GM12875 (cell line): ENCODE results near the gene RNASE8.

ENCODE experiments used
- H3K4me3 ChIP-seq: one replicate; pipeline ENCODE4 v1.5.1; 2011; ENCODE audit warnings: low read depth, low read length, control low read depth
- TF ChIP-seq, protein P1 (sequence below): IDR thresholded peaks from 2 replicates; pipeline ENCODE4 v1.5.1; 2011; ENCODE audit warnings: low read depth, mild to moderate bottlenecking, control low read depth, inconsistent platforms, low read length, moderate library complexity, borderline replicate concordance; ENCODE audit not compliant: insufficient read depth

RNASE8 gene

DNA sequence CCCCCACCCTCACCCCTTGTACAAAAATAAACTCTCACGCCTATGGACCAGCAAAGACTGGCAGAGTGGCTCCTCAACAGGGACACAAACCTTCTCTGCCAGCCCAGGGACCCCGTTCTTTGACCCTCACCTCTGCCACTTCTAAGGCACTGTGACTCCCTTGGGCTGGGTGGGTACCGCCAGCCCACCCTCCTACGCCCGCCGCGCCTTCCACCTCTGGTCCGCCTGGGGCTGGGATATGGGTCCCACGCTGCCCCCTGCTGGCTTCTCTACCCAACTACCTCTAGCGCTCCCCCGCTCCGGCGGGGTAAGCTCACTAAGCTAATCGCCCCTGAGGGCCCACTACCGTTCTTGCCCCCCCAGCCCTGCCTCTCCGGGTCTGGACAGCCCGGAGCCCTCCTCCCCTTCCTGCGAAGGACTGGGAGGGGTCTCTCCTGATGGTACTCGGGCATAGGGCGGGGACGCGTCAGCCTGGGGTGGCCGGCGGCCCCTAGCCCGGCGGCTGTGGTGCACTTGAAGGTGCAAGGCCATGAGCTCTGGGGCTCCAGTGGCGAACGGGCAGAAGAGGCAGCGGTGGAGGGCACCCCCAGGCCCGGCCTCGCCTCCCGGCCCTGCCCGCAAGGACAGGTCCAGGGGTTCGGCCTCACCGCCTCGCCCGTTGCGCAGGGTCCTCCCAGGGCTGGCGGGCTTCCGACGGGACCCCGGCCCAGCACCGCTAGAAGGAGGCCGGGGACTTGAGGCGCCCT is 32.7 kb downstream of the RNASE8 start:
- H3K4me3 ChIP-seq, result no peak overlapping the region
- TF ChIP-seq, protein P1, sequence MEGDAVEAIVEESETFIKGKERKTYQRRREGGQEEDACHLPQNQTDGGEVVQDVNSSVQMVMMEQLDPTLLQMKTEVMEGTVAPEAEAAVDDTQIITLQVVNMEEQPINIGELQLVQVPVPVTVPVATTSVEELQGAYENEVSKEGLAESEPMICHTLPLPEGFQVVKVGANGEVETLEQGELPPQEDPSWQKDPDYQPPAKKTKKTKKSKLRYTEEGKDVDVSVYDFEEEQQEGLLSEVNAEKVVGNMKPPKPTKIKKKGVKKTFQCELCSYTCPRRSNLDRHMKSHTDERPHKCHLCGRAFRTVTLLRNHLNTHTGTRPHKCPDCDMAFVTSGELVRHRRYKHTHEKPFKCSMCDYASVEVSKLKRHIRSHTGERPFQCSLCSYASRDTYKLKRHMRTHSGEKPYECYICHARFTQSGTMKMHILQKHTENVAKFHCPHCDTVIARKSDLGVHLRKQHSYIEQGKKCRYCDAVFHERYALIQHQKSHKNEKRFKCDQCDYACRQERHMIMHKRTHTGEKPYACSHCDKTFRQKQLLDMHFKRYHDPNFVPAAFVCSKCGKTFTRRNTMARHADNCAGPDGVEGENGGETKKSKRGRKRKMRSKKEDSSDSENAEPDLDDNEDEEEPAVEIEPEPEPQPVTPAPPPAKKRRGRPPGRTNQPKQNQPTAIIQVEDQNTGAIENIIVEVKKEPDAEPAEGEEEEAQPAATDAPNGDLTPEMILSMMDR, result peak; percentile 43; the same call in 1 of the 2 replicates

DNA sequence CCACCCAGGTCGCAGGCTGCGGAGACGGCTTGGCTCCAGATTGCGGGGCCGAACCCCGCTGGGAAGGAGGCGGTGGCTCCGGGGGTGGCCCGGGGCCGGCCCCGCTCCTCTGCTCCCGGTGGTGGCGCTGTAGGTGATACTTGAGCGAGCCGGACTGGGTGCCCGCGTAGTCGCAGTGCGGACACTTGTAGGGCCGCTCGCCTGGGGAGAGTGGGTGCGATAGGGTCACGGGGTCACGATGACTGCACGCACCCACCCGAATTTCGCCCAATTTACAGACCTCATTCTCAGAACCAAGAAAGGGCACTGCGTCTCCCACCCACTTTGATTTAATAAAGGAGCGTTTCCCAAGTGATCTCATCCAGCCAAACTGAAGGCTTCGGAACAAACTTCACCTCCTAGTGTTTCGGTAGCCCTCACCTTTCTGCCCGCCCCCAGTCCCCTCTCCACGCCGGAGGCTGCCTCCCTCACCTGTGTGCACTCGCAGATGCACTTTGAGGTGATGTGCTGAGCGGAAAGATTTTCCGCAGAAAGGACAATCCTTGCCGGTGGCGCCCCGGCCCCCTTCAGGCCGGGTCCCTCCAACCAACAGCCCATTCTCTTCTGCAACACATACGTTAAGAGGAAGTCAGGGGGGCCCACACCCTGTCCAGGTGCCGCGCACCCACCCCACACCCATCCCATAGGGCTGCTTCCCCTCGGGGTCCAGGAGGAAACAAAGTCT is 33.5 kb downstream of the RNASE8 start:
- TF ChIP-seq, protein P1, result no peak
- H3K4me3 ChIP-seq, result no peak overlapping the region

DNA sequence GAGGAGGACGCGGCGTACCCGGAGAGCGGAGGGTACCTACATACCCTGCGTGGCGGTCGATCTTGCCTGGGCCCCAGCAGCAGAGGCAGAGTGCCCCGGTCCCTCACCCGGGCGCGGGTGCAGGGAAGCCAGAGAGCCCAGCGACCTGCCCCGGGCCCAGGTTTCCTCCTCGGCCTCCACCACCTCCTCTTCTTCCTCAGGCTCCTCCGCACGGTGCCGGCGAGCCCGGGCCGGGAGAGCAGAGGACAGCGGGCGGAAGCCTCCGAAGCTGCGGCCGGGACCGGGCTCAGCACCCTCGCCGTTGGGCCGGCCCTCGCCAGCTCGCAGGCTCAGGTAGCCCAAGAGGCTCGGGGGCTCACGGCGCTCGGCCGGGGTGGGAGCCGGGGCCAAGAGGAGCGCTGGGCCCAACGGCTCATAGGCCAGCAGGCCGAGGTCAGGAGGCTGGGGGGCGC is 34.2 kb downstream of the RNASE8 start:
- no peak overlapping the region for H3K4me3 ChIP-seq
- TF ChIP-seq, protein P1, result no peak

DNA sequence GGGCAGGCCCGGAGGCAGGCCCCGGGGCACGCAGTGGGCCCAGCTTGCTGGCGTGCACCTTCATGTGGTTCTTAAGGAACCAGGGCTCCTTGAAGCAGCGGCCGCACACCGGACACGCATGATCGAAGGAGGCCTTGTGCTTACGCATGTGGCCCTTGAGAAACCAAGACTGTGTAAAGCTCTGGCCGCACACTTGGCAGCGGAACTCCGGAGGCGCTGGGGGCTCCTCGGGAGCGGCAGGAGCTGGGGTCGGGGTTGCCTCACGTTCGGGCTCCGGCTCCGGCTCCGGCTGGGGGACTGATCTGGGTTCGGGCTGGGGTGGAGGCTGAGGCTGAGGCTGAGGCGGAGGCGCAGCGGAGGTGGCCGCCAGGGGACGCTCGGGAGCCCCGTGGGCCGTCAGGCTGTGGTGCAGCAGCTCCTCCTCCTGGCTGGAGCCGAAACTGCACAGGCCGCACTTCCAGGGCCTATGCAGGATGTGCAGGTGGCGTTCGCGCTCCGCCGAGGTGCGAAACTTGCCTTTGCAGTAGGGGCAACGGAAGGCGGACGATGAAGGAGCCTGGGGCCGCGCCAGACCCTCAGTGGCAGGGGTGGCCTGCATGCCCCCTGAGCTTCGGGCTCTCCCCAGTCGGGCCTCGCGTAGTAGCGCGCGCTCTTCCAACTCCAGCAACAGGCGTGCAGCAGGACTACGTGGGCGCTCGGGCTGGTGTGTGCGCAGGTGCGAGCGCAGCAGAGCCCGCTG is 34.8 kb downstream of the RNASE8 start:
- no peak overlapping the region for H3K4me3 ChIP-seq

DNA sequence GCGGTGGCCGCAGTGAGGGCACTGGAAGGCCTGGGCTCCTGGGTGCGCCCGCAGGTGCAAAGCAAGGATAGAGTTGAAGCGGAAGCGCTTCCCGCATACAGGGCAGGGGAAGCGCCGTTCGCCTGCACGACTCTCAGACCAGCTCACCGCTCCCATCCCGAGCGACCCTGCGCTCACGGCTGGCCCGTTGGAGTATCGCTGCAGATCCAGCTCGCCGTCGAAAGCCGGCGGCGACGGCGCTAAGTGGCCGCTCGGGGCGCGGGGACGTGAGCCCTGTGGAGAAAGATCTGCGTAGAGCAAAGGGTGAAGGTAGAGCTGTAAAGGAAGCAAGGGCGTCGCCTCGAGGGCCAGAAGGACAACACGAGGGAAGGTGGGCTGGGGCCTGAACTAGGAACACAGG is 35.4 kb downstream of the RNASE8 start:
- no peak overlapping the region for H3K4me3 ChIP-seq
- TF ChIP-seq, protein P1, result no peak

More for the DNA sequence above, 34.8 kb downstream of the RNASE8 start:
- TF ChIP-seq, protein P1, result peak; percentile 100

DNA sequence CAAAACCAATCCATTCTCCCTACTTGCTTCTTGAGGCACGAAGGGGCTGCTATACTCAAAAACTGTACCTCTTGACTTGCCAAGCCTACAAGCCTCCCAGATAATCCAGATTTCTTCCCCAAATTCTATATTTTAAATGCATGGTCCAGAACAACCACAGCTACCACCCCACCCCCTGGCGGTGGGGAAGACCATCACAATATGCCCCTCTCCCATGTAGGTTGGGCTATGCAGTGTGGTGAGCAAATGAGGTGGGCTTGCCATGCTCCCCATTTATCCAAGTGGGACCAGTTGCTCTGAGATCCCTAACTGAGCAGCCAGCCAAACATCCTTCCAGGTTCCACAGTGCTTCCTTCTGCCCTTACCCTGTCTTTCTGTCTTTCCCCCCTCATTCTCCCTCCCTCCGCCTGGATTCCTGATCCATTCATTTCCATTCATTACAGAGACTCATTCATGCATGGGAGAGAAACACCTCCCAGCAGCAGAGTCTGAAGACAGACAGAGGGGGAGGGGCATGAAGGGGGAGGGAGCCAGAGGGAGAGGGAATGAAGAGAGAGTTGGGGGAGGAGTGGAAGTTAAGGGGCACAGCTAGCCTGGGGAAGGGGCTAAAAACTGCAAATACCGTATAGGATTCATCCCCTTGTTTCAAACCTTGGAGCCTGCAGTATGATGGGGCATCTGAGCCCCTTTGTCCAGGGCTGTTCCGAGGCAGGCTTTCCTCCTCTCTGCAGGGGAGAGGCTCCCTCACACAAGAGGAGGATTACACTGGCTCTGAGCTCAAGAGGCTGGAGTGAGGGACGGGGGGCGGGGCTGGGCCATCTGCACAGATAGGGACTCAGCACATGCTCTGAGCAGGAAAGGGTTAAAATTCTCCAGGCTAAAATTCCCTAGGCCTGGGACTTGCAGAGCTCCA is 36.4 kb downstream of the RNASE8 start:
- TF ChIP-seq, protein P1, result no peak
- no peak overlapping the region for H3K4me3 ChIP-seq
